ENCODE results near the gene TIGIT. TPM values are rescaled to one million over a fixed set of nuclear protein-coding genes. Genes with fewer than 3 reads are reported as not detected.

Gene TIGIT
- total RNA-seq, 4 donors from 2014 or later, result 0.33 TPM; not detected in 3

- Histone ChIP-seq H3K4me3 (no peak overlapping the region), H3K4me1 (peaks cover 0 to 6% (median 0%) of the 10 kb centered on the region in 4 donors), H3K27ac (replicated peaks in 1 of 4) (no peak overlapping the region), H3K9me3 (no peaks in the 10 kb centered on the region), H3K36me3 (peaks cover 0 to 8% (median 4%) of the 10 kb centered on the region in 4 donors), H3K27me3 (no peaks in the 10 kb centered on the region)
- TF ChIP-seq EP300 (IDR thresholded peaks at IDR 0.05) (no peak), CTCF (IDR thresholded peaks at IDR 0.05) (no peak), POLR2A (IDR thresholded peaks at IDR 0.05; ENCODE audit: low read depth) (no peak), POLR2AphosphoS5 (IDR thresholded peaks at IDR 0.05) (no peak)
- 97% methylated on average over 2 of the region's 2 CpGs for WGBS
- no peak for DNase-seq (ENCODE audit: extremely low spot score)
- intact Hi-C loops (cut with DNase I), result no loop called here
Measured at GRCh38 chr3:114331007-114331406, 37.2 kb downstream of the TIGIT start.

- peaks cover 0 to 8% (median 4%) of the 10 kb centered on the region in 4 donors for H3K36me3 ChIP-seq
- H3K27ac ChIP-seq (replicated peaks in 1 of 4), result no peak overlapping the region
- no peak for DNase-seq (ENCODE audit: extremely low spot score)
- no peaks in the 10 kb centered on the region for H3K9me3 ChIP-seq
- no peaks in the 10 kb centered on the region for H3K27me3 ChIP-seq
- TF ChIP-seq EP300 (IDR thresholded peaks at IDR 0.05) (no peak), POLR2AphosphoS5 (IDR thresholded peaks at IDR 0.05) (no peak), CTCF (IDR thresholded peaks at IDR 0.05) (no peak), POLR2A (IDR thresholded peaks at IDR 0.05; ENCODE audit: low read depth) (no peak)
- 98% methylated on average over 3 of the region's 3 CpGs for WGBS
- no peak overlapping the region for H3K4me3 ChIP-seq
- intact Hi-C loops (cut with DNase I), result no loop called here
- peaks cover 0 to 6% (median 0%) of the 10 kb centered on the region in 4 donors for H3K4me1 ChIP-seq
Measured at GRCh38 chr3:114331710-114332109, 37.9 kb downstream of the TIGIT start.

GRCh38 chr3:114332342-114333179 is 38.7 kb downstream of the TIGIT start:
- whole genome bisulfite sequencing, result 93% methylated on average over 5 of the region's 5 CpGs

GRCh38 chr3:114333180-114333922 is 39.5 kb downstream of the TIGIT start:
- H3K4me1 ChIP-seq, result peaks cover 0 to 6% (median 0%) of the 10 kb centered on the region in 4 donors
- H3K27me3 ChIP-seq, result no peaks in the 10 kb centered on the region
- no peaks in the 10 kb centered on the region for H3K9me3 ChIP-seq
- peaks cover 4 to 12% (median 9%) of the 10 kb centered on the region in 4 donors for H3K36me3 ChIP-seq
- intact Hi-C loops (cut with DNase I), result no loop called here
- TF ChIP-seq POLR2A (IDR thresholded peaks at IDR 0.05; ENCODE audit: low read depth) (no peak), POLR2AphosphoS5 (IDR thresholded peaks at IDR 0.05) (no peak), CTCF (IDR thresholded peaks at IDR 0.05) (no peak), EP300 (IDR thresholded peaks at IDR 0.05) (no peak)
- no peak overlapping the region for H3K4me3 ChIP-seq
- H3K27ac ChIP-seq (replicated peaks in 1 of 4), result no peak overlapping the region
- DNase-seq (ENCODE audit: extremely low spot score), result no peak
- 84% methylated on average over 4 of the region's 4 CpGs for WGBS

More at GRCh38 chr3:114332342-114333179, 38.7 kb downstream of the TIGIT start:
- TF ChIP-seq POLR2AphosphoS5 (IDR thresholded peaks at IDR 0.05) (no peak), POLR2A (IDR thresholded peaks at IDR 0.05; ENCODE audit: low read depth) (no peak), CTCF (IDR thresholded peaks at IDR 0.05) (no peak), EP300 (IDR thresholded peaks at IDR 0.05) (no peak)
- Histone ChIP-seq H3K27me3 (no peaks in the 10 kb centered on the region), H3K27ac (replicated peaks in 1 of 4) (no peak overlapping the region), H3K9me3 (no peaks in the 10 kb centered on the region), H3K4me3 (no peak overlapping the region), H3K36me3 (peaks cover 0 to 8% (median 6%) of the 10 kb centered on the region in 4 donors), H3K4me1 (peaks cover 0 to 6% (median 0%) of the 10 kb centered on the region in 4 donors)
- no peak for DNase-seq (ENCODE audit: extremely low spot score)
- intact Hi-C loops (cut with DNase I), result no loop called here

Measured in esophagus muscularis mucosa (tissue), 4 donors.